Panc1 (cell line): Measurements from ENCODE around the gene FOXO1.

Experiments used
- POLR2AphosphoS5 ChIP-seq: IDR thresholded peaks from 2 replicates; pipeline ENCODE4 v1.6.1; 2012; ENCODE audit warnings: mild to moderate bottlenecking, low read depth, low read length, moderate library complexity
- SIN3A ChIP-seq: IDR thresholded peaks from 2 replicates; pipeline ENCODE4 v1.6.1; 2012; ENCODE audit warnings: low read depth, mild to moderate bottlenecking, low read length, moderate library complexity, borderline replicate concordance; ENCODE audit not compliant: insufficient read depth
- TCF7L2 ChIP-seq: IDR thresholded peaks from 2 replicates; pipeline ENCODE4 v1.6.1; 2011; ENCODE audit warnings: mild to moderate bottlenecking, low read depth, low read length, inconsistent platforms
- TF ChIP-seq, protein P1 (sequence below): fragments of 450-650 bp; IDR thresholded peaks from 2 replicates; pipeline ENCODE4 v1.5.1; 2017; ENCODE audit warnings: mild to moderate bottlenecking
- TF ChIP-seq, protein P2 (sequence below), 2 experiments: IDR thresholded peaks; 2 replicates each; pipeline ENCODE4 v1.6.1; 2011 to 2012; ENCODE audit warnings: low read depth in 2 of 2, control low read depth in 1 of 2, low read length in 1 of 2, mild to moderate bottlenecking in 1 of 2, moderate library complexity in 1 of 2; ENCODE audit not compliant: insufficient read depth in 1 of 2

DNA sequence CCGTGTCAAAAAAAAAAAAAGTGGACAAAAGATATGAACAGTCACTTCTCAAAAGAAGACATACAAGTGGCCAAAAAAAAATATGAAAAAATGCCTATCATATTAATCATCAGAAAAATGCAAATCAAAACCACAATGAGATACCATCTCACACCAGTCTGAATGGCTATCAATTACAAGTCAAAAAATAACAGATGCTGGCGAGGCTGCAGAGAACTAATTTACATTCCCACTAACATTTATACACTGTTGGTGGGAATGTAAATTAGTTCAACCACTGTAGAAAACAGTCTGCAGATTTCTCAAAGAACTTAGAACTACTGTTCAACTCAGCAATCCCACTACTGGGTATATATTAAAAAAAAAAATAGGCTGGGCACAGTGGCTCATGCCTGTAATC, 26.5 kb upstream of the FOXO1 start:
- TF ChIP-seq POLR2AphosphoS5: no peak
- TF ChIP-seq, protein P1, sequence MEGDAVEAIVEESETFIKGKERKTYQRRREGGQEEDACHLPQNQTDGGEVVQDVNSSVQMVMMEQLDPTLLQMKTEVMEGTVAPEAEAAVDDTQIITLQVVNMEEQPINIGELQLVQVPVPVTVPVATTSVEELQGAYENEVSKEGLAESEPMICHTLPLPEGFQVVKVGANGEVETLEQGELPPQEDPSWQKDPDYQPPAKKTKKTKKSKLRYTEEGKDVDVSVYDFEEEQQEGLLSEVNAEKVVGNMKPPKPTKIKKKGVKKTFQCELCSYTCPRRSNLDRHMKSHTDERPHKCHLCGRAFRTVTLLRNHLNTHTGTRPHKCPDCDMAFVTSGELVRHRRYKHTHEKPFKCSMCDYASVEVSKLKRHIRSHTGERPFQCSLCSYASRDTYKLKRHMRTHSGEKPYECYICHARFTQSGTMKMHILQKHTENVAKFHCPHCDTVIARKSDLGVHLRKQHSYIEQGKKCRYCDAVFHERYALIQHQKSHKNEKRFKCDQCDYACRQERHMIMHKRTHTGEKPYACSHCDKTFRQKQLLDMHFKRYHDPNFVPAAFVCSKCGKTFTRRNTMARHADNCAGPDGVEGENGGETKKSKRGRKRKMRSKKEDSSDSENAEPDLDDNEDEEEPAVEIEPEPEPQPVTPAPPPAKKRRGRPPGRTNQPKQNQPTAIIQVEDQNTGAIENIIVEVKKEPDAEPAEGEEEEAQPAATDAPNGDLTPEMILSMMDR: no peak
- TF ChIP-seq, protein P2, sequence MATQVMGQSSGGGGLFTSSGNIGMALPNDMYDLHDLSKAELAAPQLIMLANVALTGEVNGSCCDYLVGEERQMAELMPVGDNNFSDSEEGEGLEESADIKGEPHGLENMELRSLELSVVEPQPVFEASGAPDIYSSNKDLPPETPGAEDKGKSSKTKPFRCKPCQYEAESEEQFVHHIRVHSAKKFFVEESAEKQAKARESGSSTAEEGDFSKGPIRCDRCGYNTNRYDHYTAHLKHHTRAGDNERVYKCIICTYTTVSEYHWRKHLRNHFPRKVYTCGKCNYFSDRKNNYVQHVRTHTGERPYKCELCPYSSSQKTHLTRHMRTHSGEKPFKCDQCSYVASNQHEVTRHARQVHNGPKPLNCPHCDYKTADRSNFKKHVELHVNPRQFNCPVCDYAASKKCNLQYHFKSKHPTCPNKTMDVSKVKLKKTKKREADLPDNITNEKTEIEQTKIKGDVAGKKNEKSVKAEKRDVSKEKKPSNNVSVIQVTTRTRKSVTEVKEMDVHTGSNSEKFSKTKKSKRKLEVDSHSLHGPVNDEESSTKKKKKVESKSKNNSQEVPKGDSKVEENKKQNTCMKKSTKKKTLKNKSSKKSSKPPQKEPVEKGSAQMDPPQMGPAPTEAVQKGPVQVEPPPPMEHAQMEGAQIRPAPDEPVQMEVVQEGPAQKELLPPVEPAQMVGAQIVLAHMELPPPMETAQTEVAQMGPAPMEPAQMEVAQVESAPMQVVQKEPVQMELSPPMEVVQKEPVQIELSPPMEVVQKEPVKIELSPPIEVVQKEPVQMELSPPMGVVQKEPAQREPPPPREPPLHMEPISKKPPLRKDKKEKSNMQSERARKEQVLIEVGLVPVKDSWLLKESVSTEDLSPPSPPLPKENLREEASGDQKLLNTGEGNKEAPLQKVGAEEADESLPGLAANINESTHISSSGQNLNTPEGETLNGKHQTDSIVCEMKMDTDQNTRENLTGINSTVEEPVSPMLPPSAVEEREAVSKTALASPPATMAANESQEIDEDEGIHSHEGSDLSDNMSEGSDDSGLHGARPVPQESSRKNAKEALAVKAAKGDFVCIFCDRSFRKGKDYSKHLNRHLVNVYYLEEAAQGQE (IDR thresholded peaks at IDR 0.05; ENCODE audit: insufficient read depth in 1 of 2, low read depth in 2 of 2, low read length in 1 of 2): no peak
- no peak for TF ChIP-seq TCF7L2
- no peak for TF ChIP-seq SIN3A
